ENCODE measurements around the gene EDDM13.

- TF ChIP-seq CTCF (IDR thresholded peaks at IDR 0.05; ENCODE audit: low read length), result no peak
- TF ChIP-seq EZH2 (optimal IDR thresholded peaks at IDR 0.05; ENCODE audit: low read depth, low read length), result no peak
Measured at GRCh38 chr19:56299688-56300087, 27.1 kb downstream of the EDDM13 start.

Data from MM.1S (cell line).